ENCODE data around the gene DOCK9.

The DOCK9 gene

GRCh38 chr13:98976941-98977340 is 923 bp downstream of the DOCK9 start:
- DNase-seq (ENCODE audit: low read depth): no peak

GRCh38 chr13:98976338-98976737 is 1.5 kb downstream of the DOCK9 start:
- peak; percentile 44 for DNase-seq (ENCODE audit: low read depth)

DNA sequence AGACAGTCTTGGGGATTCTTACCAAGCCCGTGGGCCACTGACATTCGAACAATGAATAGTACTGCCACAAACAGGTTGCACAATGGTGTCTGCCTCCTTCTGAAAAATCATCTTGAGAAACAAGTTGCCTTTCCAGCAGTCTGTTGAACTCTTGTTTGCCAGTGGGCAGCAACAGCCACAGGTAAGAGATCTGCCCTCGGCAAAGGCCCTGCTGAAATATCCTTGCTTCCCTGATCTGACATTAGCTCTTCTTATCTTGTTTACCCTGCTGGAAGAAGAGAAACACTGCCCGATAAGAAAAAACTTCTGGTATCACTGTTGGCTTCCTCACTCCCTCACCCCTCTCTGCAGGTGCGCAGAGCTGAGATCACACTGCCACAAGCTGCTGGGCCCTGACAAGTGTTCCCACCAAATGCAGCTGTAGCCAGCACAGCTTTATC is 2.0 kb downstream of the DOCK9 start:
- no peak for DNase-seq (ENCODE audit: low read depth)

GRCh38 chr13:98974053-98974452 is 3.8 kb downstream of the DOCK9 start:
- no peak for DNase-seq (ENCODE audit: low read depth)

DNA sequence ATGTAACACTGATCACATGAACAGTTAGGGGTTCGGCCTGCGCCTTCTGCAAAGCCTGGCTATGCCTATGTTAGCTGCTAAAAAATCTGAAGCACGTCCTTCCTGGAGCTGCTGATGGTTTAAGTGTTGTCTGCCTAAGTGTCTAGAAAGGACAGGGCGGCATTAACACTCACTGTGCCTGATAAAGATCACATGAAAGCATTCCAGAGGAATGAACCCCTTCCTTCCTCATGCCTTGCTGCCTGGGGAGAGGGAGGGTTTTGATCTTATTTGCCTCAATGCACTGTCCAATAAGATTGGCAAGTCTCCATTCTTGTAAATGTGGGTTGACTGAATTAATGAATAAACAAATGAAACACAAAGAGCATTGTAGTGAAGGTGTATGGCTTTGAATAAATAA is 5.2 kb downstream of the DOCK9 start:
- no peak for DNase-seq (ENCODE audit: low read depth)

DNA sequence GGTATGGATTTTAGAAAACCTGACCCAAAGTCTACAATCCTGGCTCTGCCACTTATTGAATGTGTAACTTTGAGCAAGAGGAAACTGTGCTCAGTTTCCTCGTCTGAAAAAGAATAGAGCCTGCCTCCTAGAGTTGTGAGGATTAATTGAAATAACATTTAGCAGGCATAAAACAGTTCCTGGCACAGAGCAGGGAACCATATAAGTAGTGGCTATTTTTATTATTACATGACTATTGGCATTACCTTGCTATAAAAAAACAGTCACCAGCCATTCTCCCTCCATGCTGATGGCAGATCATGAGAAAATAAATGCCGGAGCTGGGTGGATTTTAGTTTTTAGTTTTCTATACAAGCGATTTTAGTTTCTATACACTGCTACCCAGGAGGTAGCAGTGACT is 5.8 kb downstream of the DOCK9 start:
- no peak for DNase-seq (ENCODE audit: low read depth)

GRCh38 chr13:98970330-98970729 is 7.5 kb downstream of the DOCK9 start:
- no peak for DNase-seq (ENCODE audit: low read depth)

DNA sequence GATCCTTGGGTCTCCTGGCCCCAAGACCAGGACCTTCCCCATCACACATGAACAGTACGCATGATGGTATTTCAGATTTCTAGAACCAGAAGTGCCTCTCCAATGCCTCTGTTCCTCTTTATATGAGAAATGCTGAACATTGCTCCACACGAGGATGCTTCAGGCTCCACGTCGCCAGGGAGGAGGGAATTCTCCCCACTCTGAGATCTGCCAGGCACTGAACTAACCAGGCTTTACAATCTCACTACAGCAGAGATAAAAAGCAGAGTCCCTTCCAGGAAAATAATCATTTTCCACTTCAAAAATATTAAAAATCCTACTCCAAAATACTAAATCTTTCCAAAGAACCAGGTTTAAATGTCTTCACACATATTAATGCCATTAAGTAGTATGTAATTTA is 10.4 kb downstream of the DOCK9 start:
- no peak for DNase-seq (ENCODE audit: low read depth)

DNA sequence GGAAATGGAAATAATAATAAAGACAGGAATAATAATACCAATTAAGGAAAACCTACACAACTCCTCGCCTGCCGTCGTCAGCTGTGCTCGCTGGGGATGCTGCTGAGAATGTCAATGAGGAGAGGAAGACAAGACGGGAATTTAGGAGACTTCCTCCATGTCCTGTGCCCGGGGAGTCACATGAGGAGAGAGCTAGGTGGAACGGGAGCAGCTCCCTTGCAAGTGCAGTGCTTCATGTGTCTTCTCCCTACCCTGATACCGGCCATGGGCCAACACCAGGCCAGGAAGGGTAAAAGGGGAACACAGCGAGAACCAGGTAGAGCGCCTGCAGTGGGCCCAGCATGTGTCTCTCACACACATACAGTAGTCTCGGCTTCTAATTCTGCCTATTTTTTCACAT is 11.8 kb downstream of the DOCK9 start:
- no peak for DNase-seq (ENCODE audit: low read depth)

DNA sequence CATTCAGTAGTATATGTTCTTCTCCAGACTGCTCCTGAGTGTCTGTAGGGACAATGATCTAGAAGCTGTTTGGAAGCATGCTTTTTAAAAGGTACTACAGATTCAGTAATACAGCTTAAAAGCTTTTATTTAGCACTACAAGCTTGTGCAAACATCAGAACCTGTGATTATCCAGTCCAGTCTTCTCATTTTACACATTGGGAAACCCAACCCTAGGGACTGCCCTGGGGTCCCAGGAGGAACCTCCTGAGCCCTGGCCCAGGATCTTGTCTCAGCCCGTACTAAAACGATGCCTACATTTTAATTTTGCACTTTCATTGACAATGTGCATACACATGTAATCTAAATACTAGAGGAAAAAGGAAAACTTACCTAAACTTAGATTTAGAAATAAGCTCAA is 12.5 kb downstream of the DOCK9 start:
- no peak for DNase-seq (ENCODE audit: low read depth)

- DNase-seq (ENCODE audit: low read depth): no peak
Observed at GRCh38 chr13:98963917-98964316, 13.9 kb downstream of the DOCK9 start.

DNA sequence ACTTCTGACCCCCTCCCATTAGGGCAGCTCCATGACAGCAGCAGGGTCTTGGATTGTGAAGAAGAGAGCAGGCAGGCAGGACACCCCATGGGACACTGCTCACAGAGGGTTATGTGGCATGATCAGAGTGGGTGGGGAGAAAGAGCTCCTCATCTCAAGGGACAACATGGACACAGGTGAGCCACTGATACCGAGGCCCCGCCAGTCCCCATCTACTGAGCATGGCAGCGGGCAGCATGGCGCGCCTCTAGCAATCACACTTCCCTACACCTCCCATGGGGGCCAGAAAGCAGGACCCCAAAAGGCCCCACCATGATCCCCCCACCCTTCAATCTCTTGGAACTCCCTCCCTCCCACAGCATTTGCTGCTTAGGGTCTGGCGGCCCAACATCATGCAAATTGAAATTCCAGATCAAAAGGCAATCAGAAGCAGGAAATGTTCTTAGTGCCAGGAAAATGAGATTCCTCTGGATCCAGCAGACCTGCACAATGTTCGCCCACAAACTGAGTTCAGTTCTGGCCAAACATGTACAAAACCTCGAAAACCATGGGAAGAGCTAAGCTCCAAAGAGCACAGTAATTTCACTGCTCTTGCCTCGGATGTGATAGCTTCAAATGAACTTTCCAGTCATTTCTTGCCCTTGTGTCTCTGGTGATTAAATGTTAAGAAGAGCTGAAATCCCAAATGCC is 14.8 kb downstream of the DOCK9 start:
- DNase-seq (ENCODE audit: low read depth): no peak

- no peak for DNase-seq (ENCODE audit: low read depth)
Observed at GRCh38 chr13:98961503-98962105, 16.3 kb downstream of the DOCK9 start.

DNA sequence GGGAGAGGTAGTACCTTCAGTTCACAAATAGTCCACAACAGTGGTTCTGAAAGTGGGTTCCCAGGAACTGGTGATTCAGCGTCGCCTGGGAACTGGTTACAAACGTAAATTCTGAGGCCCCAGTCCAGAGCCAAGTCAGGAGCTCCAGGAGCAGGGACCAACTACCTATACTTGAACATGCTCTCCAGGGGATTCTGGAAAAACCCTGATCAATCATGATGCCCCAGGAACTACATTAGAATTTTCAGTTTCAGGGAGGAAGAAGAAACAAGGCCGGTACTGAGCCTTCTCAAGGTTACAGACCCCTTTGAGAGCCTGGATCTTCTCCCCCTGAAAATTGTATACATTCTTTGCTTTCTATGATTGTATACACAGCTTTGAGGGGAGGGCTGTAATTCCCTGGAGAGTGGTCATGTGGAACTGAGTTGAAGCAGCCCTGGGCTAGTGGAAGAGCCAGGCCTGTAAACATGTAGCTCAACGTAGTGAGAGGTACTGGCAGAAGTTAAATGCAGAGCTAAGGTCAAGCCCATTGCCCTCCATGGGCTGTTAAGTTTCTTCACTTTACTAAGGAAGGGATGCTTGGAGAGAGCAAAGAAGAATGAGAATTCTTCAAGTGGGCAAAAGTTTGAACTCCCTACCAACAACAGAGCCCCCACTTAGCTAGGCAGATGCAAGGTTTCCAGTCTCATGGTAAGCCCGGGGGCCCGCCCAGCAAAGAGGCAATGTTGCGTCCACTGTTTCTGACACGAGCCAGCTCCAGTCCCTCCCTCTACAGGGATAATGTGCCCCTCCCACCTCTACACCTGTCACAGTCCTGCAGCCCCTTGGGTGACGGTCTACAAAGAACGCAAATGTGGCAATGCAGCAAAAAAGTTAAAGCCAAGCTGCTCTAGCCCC is 17.0 kb downstream of the DOCK9 start:
- no peak for DNase-seq (ENCODE audit: low read depth)

GRCh38 chr13:98959786-98960605 is 17.9 kb downstream of the DOCK9 start:
- DNase-seq (ENCODE audit: low read depth): no peak

DNA sequence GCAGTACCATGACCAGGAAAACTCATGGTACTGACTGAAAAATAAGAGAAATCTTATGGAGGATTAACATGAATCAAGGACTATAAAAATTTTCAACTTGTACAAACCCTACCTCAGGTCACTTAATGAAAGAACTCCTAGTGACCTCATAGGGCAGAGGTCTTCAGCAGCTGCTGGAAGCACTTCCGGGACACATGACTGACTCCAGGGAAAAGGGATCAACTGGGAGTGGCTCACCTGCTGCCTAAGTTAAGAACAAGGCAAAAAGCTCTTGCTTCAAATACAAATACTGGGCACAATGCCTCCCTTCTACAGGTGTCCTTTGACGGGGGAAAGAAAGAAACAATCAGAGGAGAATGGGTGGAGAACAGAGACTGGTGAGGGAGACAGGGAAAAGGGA is 18.6 kb downstream of the DOCK9 start:
- DNase-seq (ENCODE audit: low read depth): no peak

DNA sequence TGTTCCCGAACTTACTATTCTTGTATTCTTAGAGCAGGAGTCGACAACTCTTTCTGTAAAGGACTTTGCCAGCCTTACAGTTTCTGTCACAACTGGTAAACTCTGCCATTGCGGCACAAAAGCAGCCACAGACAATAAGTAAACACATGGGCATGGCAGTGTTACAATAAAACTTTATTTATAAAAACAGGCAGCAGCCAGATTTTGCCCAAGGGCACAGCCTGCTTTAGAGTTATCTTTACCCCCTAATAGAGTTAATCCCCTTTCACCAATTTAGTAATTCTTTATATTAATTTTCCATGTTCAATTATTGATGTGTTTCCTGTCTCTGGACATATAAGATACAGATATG is 19.4 kb downstream of the DOCK9 start:
- no peak for DNase-seq (ENCODE audit: low read depth)

GRCh38 chr13:98957731-98958442 is 20.0 kb downstream of the DOCK9 start:
- no peak for DNase-seq (ENCODE audit: low read depth)

- DNase-seq (ENCODE audit: low read depth): no peak
Observed at GRCh38 chr13:98955336-98955735, 22.5 kb downstream of the DOCK9 start.

GRCh38 chr13:98954313-98954712 is 23.6 kb downstream of the DOCK9 start:
- no peak for DNase-seq (ENCODE audit: low read depth)

DNA sequence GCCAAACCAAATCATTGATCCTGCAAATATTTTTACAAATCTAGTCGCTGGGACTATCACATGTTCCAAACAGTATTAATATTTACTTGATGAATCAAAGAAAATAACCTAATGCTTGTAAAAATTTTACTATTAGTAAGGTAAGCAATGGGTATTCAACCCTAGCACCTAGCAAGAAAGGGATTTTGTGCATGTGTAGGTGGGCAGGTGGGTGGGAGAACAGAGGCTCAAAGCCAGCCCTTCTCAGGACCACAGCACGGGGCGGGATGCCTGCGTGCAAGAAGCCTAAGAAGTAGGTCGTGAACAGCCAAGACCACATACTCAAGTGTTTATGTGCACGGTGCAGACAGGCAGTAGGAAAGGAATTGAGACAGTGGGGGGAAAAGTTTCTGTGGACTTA is 26.6 kb downstream of the DOCK9 start:
- no peak for DNase-seq (ENCODE audit: low read depth)

DNA sequence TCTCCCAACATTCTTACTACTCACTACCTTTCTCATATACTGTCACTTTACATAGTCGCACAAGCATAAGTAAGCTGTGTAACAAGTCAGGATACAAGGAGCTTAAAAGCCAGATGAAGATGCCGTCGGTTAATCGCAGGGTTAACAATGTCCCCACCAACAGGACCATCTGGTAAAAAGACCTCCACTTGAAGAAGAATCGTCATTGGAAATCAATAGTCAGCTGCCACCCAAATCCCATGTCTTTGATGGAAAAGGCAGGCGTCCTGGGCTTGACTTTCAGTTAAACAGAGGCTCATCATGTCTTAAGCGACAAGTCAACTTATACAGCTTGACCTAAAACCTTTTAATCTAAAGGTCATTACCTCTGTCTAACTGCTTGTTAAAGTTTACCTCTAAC is 27.2 kb downstream of the DOCK9 start:
- no peak for DNase-seq (ENCODE audit: low read depth)
